Measurements from ENCODE around the gene TTBK2. TPM values are rescaled to one million over a fixed set of nuclear protein-coding genes. Genes with fewer than 3 reads are reported as not detected.

TTBK2 gene
- total and polyA plus RNA-seq, 2 donors (not counting 1 experiment from before 2014, with no cell fraction given), result 4.3 to 39.6 TPM

- Histone ChIP-seq H3K79me2 (ENCODE audit: control insufficient read depth, insufficient read depth, low read length) (no peaks in the 10 kb centered on the region), H3K4me1 (ENCODE audit: control insufficient read depth in 2 of 2, insufficient read depth in 2 of 2, low read length in 2 of 2) (no peaks in the 10 kb centered on the region), H4K20me1 (ENCODE audit: control insufficient read depth, insufficient read depth, low read length, poor library complexity, severe bottlenecking) (no peaks in the 10 kb centered on the region), H2AFZ (ENCODE audit: insufficient read depth, low read depth, low read length, poor library complexity, severe bottlenecking) (no peak overlapping the region), H3K27ac (ENCODE audit: low read length in 2 of 2) (no peak overlapping the region), H3K4me2 (replicated peaks; ENCODE audit: low read depth, low read length, poor library complexity, severe bottlenecking) (no peak overlapping the region), H3K9me3 (ENCODE audit: control extremely low read depth in 1 of 3, control insufficient read depth in 2 of 3, insufficient read depth in 1 of 3, low read length in 2 of 3) (no peaks in the 10 kb centered on the region), H3K36me3 (replicated peaks in 1 of 2; ENCODE audit: control extremely low read depth in 1 of 2, control insufficient read depth in 1 of 2, extremely low read depth in 1 of 2, insufficient read depth in 2 of 2, low read length in 1 of 2) (peaks cover 9 to 28% of the 10 kb centered on the region in 2 experiments), H3K27me3 (replicated peaks in 1 of 4; ENCODE audit: control extremely low read depth in 1 of 4, control insufficient read depth in 3 of 4, insufficient read depth in 4 of 4, low read length in 3 of 4) (no peaks in the 10 kb centered on the region), H3K9ac (ENCODE audit: low read length) (no peak overlapping the region), H3K4me3 (ENCODE audit: control extremely low read depth in 1 of 5, extremely low read depth in 1 of 5, insufficient read depth in 1 of 5, low read depth in 2 of 5, low read length in 4 of 5) (no peak overlapping the region)
- no peaks in the 10 kb centered on the region for H3K27me3 Mint-ChIP-seq
- 96% methylated on average over 2 of the region's 3 CpGs for WGBS (ENCODE audit: insufficient coverage)
- ATAC-seq (ENCODE audit: low read depth), result no peak
- DNase-seq, result no peak
- POLR2A ChIA-PET, result no interaction called here
- H3K4me1 Mint-ChIP-seq, result no peaks in the 10 kb centered on the region
- CTCF ChIA-PET, result interaction anchor here (1.4 kb wide), 1 partner anchor 16 kb away, joined by 5 read pairs; no protein-coding TSS in a partner anchor
- no peak overlapping the region for H3K27ac Mint-ChIP-seq
- no peak for TF ChIP-seq EZH2 (IDR thresholded peaks at IDR 0.05; ENCODE audit: borderline replicate concordance, insufficient read depth, low read depth, low read length, poor library complexity, severe bottlenecking)
- TF ChIP-seq, protein P1, sequence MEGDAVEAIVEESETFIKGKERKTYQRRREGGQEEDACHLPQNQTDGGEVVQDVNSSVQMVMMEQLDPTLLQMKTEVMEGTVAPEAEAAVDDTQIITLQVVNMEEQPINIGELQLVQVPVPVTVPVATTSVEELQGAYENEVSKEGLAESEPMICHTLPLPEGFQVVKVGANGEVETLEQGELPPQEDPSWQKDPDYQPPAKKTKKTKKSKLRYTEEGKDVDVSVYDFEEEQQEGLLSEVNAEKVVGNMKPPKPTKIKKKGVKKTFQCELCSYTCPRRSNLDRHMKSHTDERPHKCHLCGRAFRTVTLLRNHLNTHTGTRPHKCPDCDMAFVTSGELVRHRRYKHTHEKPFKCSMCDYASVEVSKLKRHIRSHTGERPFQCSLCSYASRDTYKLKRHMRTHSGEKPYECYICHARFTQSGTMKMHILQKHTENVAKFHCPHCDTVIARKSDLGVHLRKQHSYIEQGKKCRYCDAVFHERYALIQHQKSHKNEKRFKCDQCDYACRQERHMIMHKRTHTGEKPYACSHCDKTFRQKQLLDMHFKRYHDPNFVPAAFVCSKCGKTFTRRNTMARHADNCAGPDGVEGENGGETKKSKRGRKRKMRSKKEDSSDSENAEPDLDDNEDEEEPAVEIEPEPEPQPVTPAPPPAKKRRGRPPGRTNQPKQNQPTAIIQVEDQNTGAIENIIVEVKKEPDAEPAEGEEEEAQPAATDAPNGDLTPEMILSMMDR (IDR thresholded peaks at IDR 0.05), result no peak
- no peaks in the 10 kb centered on the region for H3K9me3 Mint-ChIP-seq (ENCODE audit: insufficient read depth)
- no peak overlapping the region for H3K4me3 Mint-ChIP-seq
- intact Hi-C loops (cut with micrococcal nuclease), result no loop called here
Observed at GRCh38 chr15:42720071-42720470, 200.5 kb downstream of the TTBK2 start.

DNA sequence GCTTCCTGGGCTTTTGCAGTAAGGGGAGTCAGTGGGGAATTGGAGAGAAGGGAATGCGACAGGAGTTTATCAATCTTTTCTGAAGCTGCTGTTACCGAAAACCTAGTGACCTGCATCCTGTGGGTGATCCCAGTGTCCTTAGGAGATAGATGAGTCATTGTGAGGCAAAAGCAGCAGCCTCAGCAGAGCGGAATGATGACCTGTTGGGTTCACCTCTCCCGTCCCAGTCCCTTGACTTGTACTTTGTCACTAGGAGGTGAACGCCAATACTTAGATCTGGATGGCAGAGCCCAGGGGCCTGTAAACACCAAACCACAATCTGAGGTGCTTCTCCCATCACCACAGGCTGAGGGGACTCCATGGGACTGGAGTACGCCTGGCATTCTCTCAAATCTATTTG, 201.5 kb downstream of the TTBK2 start:
- POLR2A ChIA-PET, result no interaction called here
- H3K27me3 ChIP-seq (replicated peaks in 1 of 4; ENCODE audit: control extremely low read depth in 1 of 4, control insufficient read depth in 3 of 4, insufficient read depth in 4 of 4, low read length in 3 of 4), result no peaks in the 10 kb centered on the region
- H3K27ac ChIP-seq (ENCODE audit: low read length in 2 of 2), result no peak overlapping the region
- no peaks in the 10 kb centered on the region for H3K9me3 ChIP-seq (ENCODE audit: control extremely low read depth in 1 of 3, control insufficient read depth in 2 of 3, insufficient read depth in 1 of 3, low read length in 2 of 3)
- no peaks in the 10 kb centered on the region for H3K79me2 ChIP-seq (ENCODE audit: control insufficient read depth, insufficient read depth, low read length)
- no peak overlapping the region for H3K4me3 ChIP-seq (ENCODE audit: control extremely low read depth in 1 of 5, extremely low read depth in 1 of 5, insufficient read depth in 1 of 5, low read depth in 2 of 5, low read length in 4 of 5)
- H3K27ac Mint-ChIP-seq, result no peak overlapping the region
- H3K4me2 ChIP-seq (replicated peaks; ENCODE audit: low read depth, low read length, poor library complexity, severe bottlenecking), result no peak overlapping the region
- TF ChIP-seq, protein P1 (IDR thresholded peaks at IDR 0.05), result no peak
- no peak for TF ChIP-seq EZH2 (IDR thresholded peaks at IDR 0.05; ENCODE audit: borderline replicate concordance, insufficient read depth, low read depth, low read length, poor library complexity, severe bottlenecking)
- H3K27me3 Mint-ChIP-seq, result no peaks in the 10 kb centered on the region
- no peaks in the 10 kb centered on the region for H3K9me3 Mint-ChIP-seq (ENCODE audit: insufficient read depth)
- H3K9ac ChIP-seq (ENCODE audit: low read length), result no peak overlapping the region
- no peak overlapping the region for H3K4me3 Mint-ChIP-seq
- ATAC-seq (ENCODE audit: low read depth), result no peak
- no peak for DNase-seq
- H3K4me1 Mint-ChIP-seq, result no peaks in the 10 kb centered on the region
- peaks cover 3 to 18% of the 10 kb centered on the region in 2 experiments for H3K36me3 ChIP-seq (replicated peaks in 1 of 2; ENCODE audit: control extremely low read depth in 1 of 2, control insufficient read depth in 1 of 2, extremely low read depth in 1 of 2, insufficient read depth in 2 of 2, low read length in 1 of 2)
- WGBS (ENCODE audit: insufficient coverage), result 98% methylated on average over 6 of the region's 6 CpGs
- H4K20me1 ChIP-seq (ENCODE audit: control insufficient read depth, insufficient read depth, low read length, poor library complexity, severe bottlenecking), result no peaks in the 10 kb centered on the region
- intact Hi-C loops (cut with micrococcal nuclease), result no loop called here
- CTCF ChIA-PET, result interaction anchor here (1.4 kb wide), 1 partner anchor 15 kb away, joined by 5 read pairs; no protein-coding TSS in a partner anchor
- H2AFZ ChIP-seq (ENCODE audit: insufficient read depth, low read depth, low read length, poor library complexity, severe bottlenecking), result no peak overlapping the region
- H3K4me1 ChIP-seq (ENCODE audit: control insufficient read depth in 2 of 2, insufficient read depth in 2 of 2, low read length in 2 of 2), result no peaks in the 10 kb centered on the region

Measured in B cell (primary cell).